ENCODE results near the gene TNFAIP3. TPM values are rescaled to one million over a fixed set of nuclear protein-coding genes. Genes with fewer than 3 reads are reported as not detected.
"Not testable (repeated sequence)": the region's sequence is repeated elsewhere in the genome, so short reads cannot be mapped to it uniquely, and the experiment has no call there.

TNFAIP3 gene
- total and polyA plus RNA-seq, 2 donors (not counting 1 experiment from before 2014, with no cell fraction given), result 7.8 to 23.5 TPM

- Histone ChIP-seq H3K4me2 (ENCODE audit: extremely low read depth, insufficient read depth, low read length) (no peak overlapping the region), H3K9ac (ENCODE audit: insufficient read depth, low read length) (no peak overlapping the region), H4K20me1 (ENCODE audit: control insufficient read depth, extremely low read depth, insufficient read depth, low read length) (no peaks in the 10 kb centered on the region), H3K9me3 (ENCODE audit: control insufficient read depth, insufficient read depth, low read depth, low read length) (no peaks in the 10 kb centered on the region), H3K27me3 (ENCODE audit: control insufficient read depth, insufficient read depth, low read length) (no peaks in the 10 kb centered on the region), H3K4me3 (replicated peaks in 1 of 4; ENCODE audit: control extremely low read depth in 1 of 4, insufficient read depth in 1 of 4, low read depth in 3 of 4, low read length in 4 of 4) (no peak overlapping the region), H3K27ac (ENCODE audit: insufficient read depth, low read length) (no peak overlapping the region), H3K36me3 (ENCODE audit: control insufficient read depth, insufficient read depth, low read length) (no peaks in the 10 kb centered on the region), H2AFZ (ENCODE audit: low read length) (no peak overlapping the region), H3K4me1 (ENCODE audit: control insufficient read depth, extremely low read depth, insufficient read depth, low read length) (no peaks in the 10 kb centered on the region), H3K79me2 (ENCODE audit: control insufficient read depth, insufficient read depth, low read length) (no peaks in the 10 kb centered on the region)
- DNase-seq (ENCODE audit: low read depth in 2 of 2), result no peak
- TF ChIP-seq CTCF (conservative IDR thresholded peaks at IDR 0.05 in 1 of 2, IDR thresholded peaks at IDR 0.05 in 1 of 2; ENCODE audit: low read depth in 1 of 2, low read length in 2 of 2) (no peak), EZH2 (IDR thresholded peaks at IDR 0.05; ENCODE audit: low read length, missing control alignments) (no peak)
Measured at GRCh38 chr6:137840252-137840651, 26.8 kb upstream of the TNFAIP3 start.

- Histone ChIP-seq H3K27ac (ENCODE audit: insufficient read depth, low read length) (no peak overlapping the region), H2AFZ (ENCODE audit: low read length) (no peak overlapping the region), H3K4me3 (replicated peaks in 1 of 4; ENCODE audit: control extremely low read depth in 1 of 4, insufficient read depth in 1 of 4, low read depth in 3 of 4, low read length in 4 of 4) (no peak overlapping the region), H3K79me2 (ENCODE audit: control insufficient read depth, insufficient read depth, low read length) (no peaks in the 10 kb centered on the region), H4K20me1 (ENCODE audit: control insufficient read depth, extremely low read depth, insufficient read depth, low read length) (no peaks in the 10 kb centered on the region), H3K4me2 (ENCODE audit: extremely low read depth, insufficient read depth, low read length) (no peak overlapping the region), H3K9ac (ENCODE audit: insufficient read depth, low read length) (no peak overlapping the region), H3K9me3 (ENCODE audit: control insufficient read depth, insufficient read depth, low read depth, low read length) (no peaks in the 10 kb centered on the region), H3K36me3 (ENCODE audit: control insufficient read depth, insufficient read depth, low read length) (no peaks in the 10 kb centered on the region), H3K27me3 (ENCODE audit: control insufficient read depth, insufficient read depth, low read length) (no peaks in the 10 kb centered on the region), H3K4me1 (ENCODE audit: control insufficient read depth, extremely low read depth, insufficient read depth, low read length) (no peaks in the 10 kb centered on the region)
- no peak for DNase-seq (ENCODE audit: low read depth in 2 of 2)
- TF ChIP-seq EZH2 (IDR thresholded peaks at IDR 0.05; ENCODE audit: low read length, missing control alignments) (no peak), CTCF (conservative IDR thresholded peaks at IDR 0.05 in 1 of 2, IDR thresholded peaks at IDR 0.05 in 1 of 2; ENCODE audit: low read depth in 1 of 2, low read length in 2 of 2) (no peak)
Measured at GRCh38 chr6:137843211-137843610, 23.8 kb upstream of the TNFAIP3 start.

GRCh38 chr6:137844327-137844726, 22.7 kb upstream of the TNFAIP3 start:
- not testable (repeated sequence) for H3K4me2 ChIP-seq (ENCODE audit: extremely low read depth, insufficient read depth, low read length); H3K9me3 ChIP-seq (ENCODE audit: control insufficient read depth, insufficient read depth, low read depth, low read length); H3K36me3 ChIP-seq (ENCODE audit: control insufficient read depth, insufficient read depth, low read length); H3K27ac ChIP-seq (ENCODE audit: insufficient read depth, low read length); H2AFZ ChIP-seq (ENCODE audit: low read length); DNase-seq (ENCODE audit: low read depth in 2 of 2); H3K79me2 ChIP-seq (ENCODE audit: control insufficient read depth, insufficient read depth, low read length); H3K4me1 ChIP-seq (ENCODE audit: control insufficient read depth, extremely low read depth, insufficient read depth, low read length); H4K20me1 ChIP-seq (ENCODE audit: control insufficient read depth, extremely low read depth, insufficient read depth, low read length); H3K27me3 ChIP-seq (ENCODE audit: control insufficient read depth, insufficient read depth, low read length); H3K9ac ChIP-seq (ENCODE audit: insufficient read depth, low read length); H3K4me3 ChIP-seq (replicated peaks in 1 of 4; ENCODE audit: control extremely low read depth in 1 of 4, insufficient read depth in 1 of 4, low read depth in 3 of 4, low read length in 4 of 4)

GRCh38 chr6:137844773-137845172, 22.3 kb upstream of the TNFAIP3 start:
- H3K9me3 ChIP-seq (ENCODE audit: control insufficient read depth, insufficient read depth, low read depth, low read length); H3K27me3 ChIP-seq (ENCODE audit: control insufficient read depth, insufficient read depth, low read length); H4K20me1 ChIP-seq (ENCODE audit: control insufficient read depth, extremely low read depth, insufficient read depth, low read length); H3K36me3 ChIP-seq (ENCODE audit: control insufficient read depth, insufficient read depth, low read length); DNase-seq (ENCODE audit: low read depth in 2 of 2); H3K27ac ChIP-seq (ENCODE audit: insufficient read depth, low read length); H2AFZ ChIP-seq (ENCODE audit: low read length); H3K79me2 ChIP-seq (ENCODE audit: control insufficient read depth, insufficient read depth, low read length); H3K4me2 ChIP-seq (ENCODE audit: extremely low read depth, insufficient read depth, low read length); H3K4me3 ChIP-seq (replicated peaks in 1 of 4; ENCODE audit: control extremely low read depth in 1 of 4, insufficient read depth in 1 of 4, low read depth in 3 of 4, low read length in 4 of 4); H3K4me1 ChIP-seq (ENCODE audit: control insufficient read depth, extremely low read depth, insufficient read depth, low read length); H3K9ac ChIP-seq (ENCODE audit: insufficient read depth, low read length): not testable (repeated sequence)
